GM18873 (cell line): ENCODE measurements around the gene DNAH5.

Experiments used
- ATAC-seq: cut with Tn5 transposase; IDR thresholded peaks from one replicate; pipeline ENCODE4 v1.9.1; 2021; ENCODE audit warnings: mild to moderate bottlenecking, moderate library complexity, moderate number of reproducible peaks; ENCODE audit not compliant: unreplicated experiment, low FRiP score

DNAH5 gene

GRCh38 chr5:13643196-13643595 is 301.3 kb downstream of the DNAH5 start:
- ATAC-seq, result no peak
